NB4 (cell line): Measurements from ENCODE around the gene VMAC.

ENCODE experiments used
- MYC ChIP-seq: IDR thresholded peaks from 2 replicates; pipeline ENCODE4 v1.6.1; 2011; ENCODE audit warnings: low read depth, low read length
- POLR2A ChIP-seq: IDR thresholded peaks from 2 replicates; pipeline ENCODE4 v1.6.1; 2011; ENCODE audit warnings: mild to moderate bottlenecking; ENCODE audit not compliant: insufficient read length; ENCODE audit errors: extremely low read depth
- TF ChIP-seq, protein P1 (sequence below): IDR thresholded peaks from one replicate; pipeline ENCODE4 v1.5.1; 2012; ENCODE audit warnings: low read depth, low read length
- TF ChIP-seq, protein P2 (sequence below): IDR thresholded peaks from 2 replicates; pipeline ENCODE4 v1.6.1; 2011; ENCODE audit warnings: low read depth, low read length

DNA sequence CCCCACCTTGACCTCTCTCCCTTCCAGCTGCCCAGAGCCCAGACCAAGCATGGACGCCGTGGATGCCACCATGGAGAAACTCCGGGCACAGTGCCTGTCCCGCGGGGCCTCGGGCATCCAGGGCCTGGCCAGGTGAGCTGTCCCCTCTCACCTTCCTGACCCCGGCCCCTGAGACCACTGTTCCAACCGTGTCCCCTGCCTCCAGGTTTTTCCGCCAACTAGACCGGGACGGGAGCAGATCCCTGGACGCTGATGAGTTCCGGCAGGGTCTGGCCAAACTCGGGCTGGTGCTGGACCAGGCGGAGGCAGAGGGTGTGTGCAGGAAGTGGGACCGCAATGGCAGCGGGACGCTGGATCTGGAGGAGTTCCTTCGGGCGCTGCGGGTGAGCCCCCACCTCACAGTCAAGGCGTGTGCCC, 9.7 kb downstream of the VMAC start:
- TF ChIP-seq, protein P1, sequence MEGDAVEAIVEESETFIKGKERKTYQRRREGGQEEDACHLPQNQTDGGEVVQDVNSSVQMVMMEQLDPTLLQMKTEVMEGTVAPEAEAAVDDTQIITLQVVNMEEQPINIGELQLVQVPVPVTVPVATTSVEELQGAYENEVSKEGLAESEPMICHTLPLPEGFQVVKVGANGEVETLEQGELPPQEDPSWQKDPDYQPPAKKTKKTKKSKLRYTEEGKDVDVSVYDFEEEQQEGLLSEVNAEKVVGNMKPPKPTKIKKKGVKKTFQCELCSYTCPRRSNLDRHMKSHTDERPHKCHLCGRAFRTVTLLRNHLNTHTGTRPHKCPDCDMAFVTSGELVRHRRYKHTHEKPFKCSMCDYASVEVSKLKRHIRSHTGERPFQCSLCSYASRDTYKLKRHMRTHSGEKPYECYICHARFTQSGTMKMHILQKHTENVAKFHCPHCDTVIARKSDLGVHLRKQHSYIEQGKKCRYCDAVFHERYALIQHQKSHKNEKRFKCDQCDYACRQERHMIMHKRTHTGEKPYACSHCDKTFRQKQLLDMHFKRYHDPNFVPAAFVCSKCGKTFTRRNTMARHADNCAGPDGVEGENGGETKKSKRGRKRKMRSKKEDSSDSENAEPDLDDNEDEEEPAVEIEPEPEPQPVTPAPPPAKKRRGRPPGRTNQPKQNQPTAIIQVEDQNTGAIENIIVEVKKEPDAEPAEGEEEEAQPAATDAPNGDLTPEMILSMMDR = no peak
- TF ChIP-seq MYC (no peak), POLR2A (no peak)
- TF ChIP-seq, protein P2, sequence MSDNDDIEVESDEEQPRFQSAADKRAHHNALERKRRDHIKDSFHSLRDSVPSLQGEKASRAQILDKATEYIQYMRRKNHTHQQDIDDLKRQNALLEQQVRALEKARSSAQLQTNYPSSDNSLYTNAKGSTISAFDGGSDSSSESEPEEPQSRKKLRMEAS = no peak
